ENCODE data around the gene GPN2. TPM values are rescaled to one million over a fixed set of nuclear protein-coding genes. Genes with fewer than 3 reads are reported as not detected.
"Not testable (repeated sequence)": the region's sequence is repeated elsewhere in the genome, so short reads cannot be mapped to it uniquely, and the experiment has no call there.

GPN2 gene
- total RNA-seq, 1 donor from 2014 or later: 26.4 TPM

- H3K27ac Mint-ChIP-seq (ENCODE audit: unreplicated experiment): peak overlapping the region; percentile 67
- TF ChIP-seq, protein P1, sequence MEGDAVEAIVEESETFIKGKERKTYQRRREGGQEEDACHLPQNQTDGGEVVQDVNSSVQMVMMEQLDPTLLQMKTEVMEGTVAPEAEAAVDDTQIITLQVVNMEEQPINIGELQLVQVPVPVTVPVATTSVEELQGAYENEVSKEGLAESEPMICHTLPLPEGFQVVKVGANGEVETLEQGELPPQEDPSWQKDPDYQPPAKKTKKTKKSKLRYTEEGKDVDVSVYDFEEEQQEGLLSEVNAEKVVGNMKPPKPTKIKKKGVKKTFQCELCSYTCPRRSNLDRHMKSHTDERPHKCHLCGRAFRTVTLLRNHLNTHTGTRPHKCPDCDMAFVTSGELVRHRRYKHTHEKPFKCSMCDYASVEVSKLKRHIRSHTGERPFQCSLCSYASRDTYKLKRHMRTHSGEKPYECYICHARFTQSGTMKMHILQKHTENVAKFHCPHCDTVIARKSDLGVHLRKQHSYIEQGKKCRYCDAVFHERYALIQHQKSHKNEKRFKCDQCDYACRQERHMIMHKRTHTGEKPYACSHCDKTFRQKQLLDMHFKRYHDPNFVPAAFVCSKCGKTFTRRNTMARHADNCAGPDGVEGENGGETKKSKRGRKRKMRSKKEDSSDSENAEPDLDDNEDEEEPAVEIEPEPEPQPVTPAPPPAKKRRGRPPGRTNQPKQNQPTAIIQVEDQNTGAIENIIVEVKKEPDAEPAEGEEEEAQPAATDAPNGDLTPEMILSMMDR (IDR thresholded peaks at IDR 0.05): no peak
- peaks cover 12% of the 10 kb centered on the region for H3K4me1 Mint-ChIP-seq (ENCODE audit: unreplicated experiment)
- H3K4me3 Mint-ChIP-seq (ENCODE audit: unreplicated experiment): no peak overlapping the region
- no peak for DNase-seq (ENCODE audit: extremely low spot score, unreplicated experiment)
- H3K36me3 Mint-ChIP-seq (ENCODE audit: unreplicated experiment): peaks cover 43% of the 10 kb centered on the region
- H3K9me3 Mint-ChIP-seq (ENCODE audit: unreplicated experiment): no peaks in the 10 kb centered on the region
- no peaks in the 10 kb centered on the region for H3K27me3 Mint-ChIP-seq (ENCODE audit: unreplicated experiment)
Observed at GRCh38 chr1:26848499-26848898, 41.6 kb downstream of the GPN2 start.

GRCh38 chr1:26847826-26848225 is 42.3 kb downstream of the GPN2 start:
- Mint-ChIP-seq H3K36me3 (ENCODE audit: unreplicated experiment) (peaks cover 40% of the 10 kb centered on the region), H3K4me1 (ENCODE audit: unreplicated experiment) (peaks cover 10% of the 10 kb centered on the region), H3K27ac (ENCODE audit: unreplicated experiment) (peak overlapping the region; percentile 20)
- not testable (repeated sequence) for H3K27me3 Mint-ChIP-seq (ENCODE audit: unreplicated experiment); DNase-seq (ENCODE audit: extremely low spot score, unreplicated experiment); H3K4me3 Mint-ChIP-seq (ENCODE audit: unreplicated experiment); H3K9me3 Mint-ChIP-seq (ENCODE audit: unreplicated experiment)

DNA sequence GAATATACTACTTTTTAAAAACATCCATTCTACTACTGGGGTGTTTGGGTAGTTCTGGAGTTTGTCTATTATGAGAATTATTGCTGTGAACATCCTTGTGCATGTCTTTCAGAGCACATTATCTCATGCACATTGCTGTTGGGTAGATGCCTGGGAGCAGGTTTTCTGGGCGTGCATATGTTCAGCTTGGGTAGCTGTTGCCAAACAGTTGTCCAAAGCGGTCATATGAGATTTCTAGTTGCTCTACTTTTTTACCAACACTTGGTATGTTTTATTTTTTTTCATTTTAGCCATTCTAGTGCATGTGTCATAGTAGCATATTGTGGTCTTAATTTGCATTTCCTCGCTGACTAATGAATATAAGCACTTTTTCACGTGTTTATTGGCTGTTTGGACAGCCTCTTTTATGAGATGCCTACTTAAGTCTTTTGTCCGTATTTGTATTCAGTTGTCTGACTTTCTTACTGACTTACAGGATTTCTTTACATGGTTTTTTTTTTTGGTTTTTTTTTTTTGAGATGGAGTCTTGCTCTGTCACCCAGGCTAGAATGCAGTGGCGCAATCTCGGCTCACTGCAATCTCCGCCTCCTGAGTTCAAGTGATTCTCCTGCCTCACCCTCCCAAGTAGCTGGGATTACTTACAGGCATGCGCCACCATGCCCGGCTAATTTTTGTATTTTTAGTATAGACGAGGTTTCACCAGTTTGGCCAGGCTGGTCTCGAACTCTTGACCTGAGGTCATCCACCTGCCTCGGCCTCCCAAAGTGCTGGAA is 45.5 kb downstream of the GPN2 start:
- TF ChIP-seq, protein P1 (IDR thresholded peaks at IDR 0.05): no peak
- no peak for DNase-seq (ENCODE audit: extremely low spot score, unreplicated experiment)
- peaks cover 19% of the 10 kb centered on the region for H3K36me3 Mint-ChIP-seq (ENCODE audit: unreplicated experiment)
- no peak overlapping the region for H3K4me3 Mint-ChIP-seq (ENCODE audit: unreplicated experiment)
- no peaks in the 10 kb centered on the region for H3K27me3 Mint-ChIP-seq (ENCODE audit: unreplicated experiment)
- no peak overlapping the region for H3K27ac Mint-ChIP-seq (ENCODE audit: unreplicated experiment)
- peaks cover 9% of the 10 kb centered on the region for H3K4me1 Mint-ChIP-seq (ENCODE audit: unreplicated experiment)
- no peaks in the 10 kb centered on the region for H3K9me3 Mint-ChIP-seq (ENCODE audit: unreplicated experiment)

- Mint-ChIP-seq H3K27me3 (ENCODE audit: unreplicated experiment) (no peaks in the 10 kb centered on the region), H3K36me3 (ENCODE audit: unreplicated experiment) (peaks cover 17% of the 10 kb centered on the region), H3K4me1 (ENCODE audit: unreplicated experiment) (peaks cover 5% of the 10 kb centered on the region), H3K27ac (ENCODE audit: unreplicated experiment) (no peak overlapping the region), H3K4me3 (ENCODE audit: unreplicated experiment) (no peak overlapping the region), H3K9me3 (ENCODE audit: unreplicated experiment) (no peaks in the 10 kb centered on the region)
- no peak for DNase-seq (ENCODE audit: extremely low spot score, unreplicated experiment)
- TF ChIP-seq, protein P1 (IDR thresholded peaks at IDR 0.05): no peak
Observed at GRCh38 chr1:26839779-26840178, 50.3 kb downstream of the GPN2 start.

DNA sequence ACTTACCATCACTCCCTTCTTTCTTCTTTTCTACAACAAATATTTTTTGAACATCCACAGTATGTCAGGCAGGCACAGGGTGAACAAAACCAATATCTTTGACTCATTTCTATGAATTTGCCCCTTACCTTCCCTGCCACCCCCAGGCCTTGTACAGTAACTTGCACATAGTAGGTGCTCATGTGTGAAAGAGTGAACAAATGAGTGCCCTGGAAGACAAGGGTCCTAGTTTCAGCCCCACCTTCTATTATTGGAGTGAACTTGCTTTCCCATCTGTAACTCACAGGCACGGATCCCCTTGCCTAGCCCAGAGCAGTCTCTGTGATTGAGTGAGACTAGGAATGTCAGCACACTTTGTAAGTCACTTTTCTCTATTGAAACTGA is 50.8 kb downstream of the GPN2 start:
- no peaks in the 10 kb centered on the region for H3K9me3 Mint-ChIP-seq (ENCODE audit: unreplicated experiment)
- peaks cover 5% of the 10 kb centered on the region for H3K4me1 Mint-ChIP-seq (ENCODE audit: unreplicated experiment)
- H3K4me3 Mint-ChIP-seq (ENCODE audit: unreplicated experiment): no peak overlapping the region
- peaks cover 21% of the 10 kb centered on the region for H3K36me3 Mint-ChIP-seq (ENCODE audit: unreplicated experiment)
- TF ChIP-seq, protein P1 (IDR thresholded peaks at IDR 0.05): no peak
- peak overlapping the region; percentile 45 for H3K27ac Mint-ChIP-seq (ENCODE audit: unreplicated experiment)
- no peaks in the 10 kb centered on the region for H3K27me3 Mint-ChIP-seq (ENCODE audit: unreplicated experiment)
- no peak for DNase-seq (ENCODE audit: extremely low spot score, unreplicated experiment)

Measured in osteocyte (in vitro differentiated cells).